Common myeloid progenitor, CD34-positive (primary cell): Measurements from ENCODE around the gene UBE3C.

Experiments
- CTCF ChIA-PET: fragments of 350-600 bp; sonication (Branson Sonifier 250); formaldehyde crosslinking; loops from one replicate; lab custom pipeline; 2021; ENCODE audit warnings: antibody characterized with exemption; lab: Charles Lee
- POLR2A ChIA-PET: fragments of 350-600 bp; sonication (Branson Sonifier 250); formaldehyde crosslinking; loops from one replicate; lab custom pipeline; 2021; ENCODE audit warnings: antibody characterized with exemption; lab: Charles Lee
- DNase-seq, 3 donors: peaks; one replicate each; pipeline versions ENCODE4 v3.0.0 to v3.0.0-alpha.2; 2013
- H3K27ac ChIP-seq, 2 experiments: 1 replicate in 1 of 2; 2 replicates in 1 of 2; pipeline ENCODE4 v1.7.0; 2013; ENCODE audit warnings: inconsistent platforms in 2 of 2, low read length in 2 of 2, mild to moderate bottlenecking in 2 of 2, low read depth in 1 of 2, moderate library complexity in 1 of 2; ENCODE audit not compliant: severe bottlenecking in 2 of 2, insufficient read depth in 1 of 2, poor library complexity in 1 of 2
- H3K27me3 ChIP-seq, 5 experiments: replicated peaks in 2 of 5; 1 replicate in 3 of 5; 2 replicates in 2 of 5; pipeline versions ENCODE4 v1.6.1 to v1.7.0; 2013; ENCODE audit warnings: low read length in 4 of 5, mild to moderate bottlenecking in 2 of 5, moderate library complexity in 2 of 5, inconsistent platforms in 1 of 5; ENCODE audit not compliant: insufficient read depth in 5 of 5, control insufficient read depth in 4 of 5
- H3K36me3 ChIP-seq, 4 experiments: 1 replicate in 2 of 4; 2 replicates in 2 of 4; pipeline versions ENCODE4 v1.6.1 to v1.7.0; 2013; ENCODE audit warnings: low read length in 3 of 4, control low read depth in 1 of 4, mild to moderate bottlenecking in 1 of 4; ENCODE audit not compliant: control insufficient read depth in 4 of 4, insufficient read depth in 4 of 4
- H3K4me1 ChIP-seq, 4 experiments: 1 replicate in 3 of 4; 2 replicates in 1 of 4; pipeline versions ENCODE4 v1.6.1 to v1.7.1; 2013; ENCODE audit warnings: low read length in 3 of 4, mild to moderate bottlenecking in 3 of 4, control low read depth in 1 of 4, inconsistent platforms in 1 of 4, moderate library complexity in 1 of 4; ENCODE audit not compliant: control insufficient read depth in 4 of 4, insufficient read depth in 4 of 4; ENCODE audit errors: control extremely low read depth in 1 of 4
- H3K4me3 ChIP-seq, 7 experiments: 1 replicate in 4 of 7; 2 replicates in 3 of 7; pipeline versions ENCODE4 v1.5.1 to v1.7.0; 2013; ENCODE audit warnings: mild to moderate bottlenecking in 7 of 7, low read length in 6 of 7, moderate library complexity in 6 of 7, inconsistent platforms in 2 of 7, low read depth in 2 of 7, control low read depth in 1 of 7; ENCODE audit not compliant: insufficient read depth in 4 of 7, control insufficient read depth in 1 of 7; ENCODE audit errors: extremely low read depth in 1 of 7
- H3K9me3 ChIP-seq, 5 experiments: 1 replicate in 4 of 5; 2 replicates in 1 of 5; pipeline versions ENCODE4 v1.6.1 to v1.7.1; 2013; ENCODE audit warnings: low read length in 4 of 5, mild to moderate bottlenecking in 2 of 5, inconsistent platforms in 1 of 5, low read depth in 1 of 5, moderate library complexity in 1 of 5; ENCODE audit not compliant: control insufficient read depth in 4 of 5, insufficient read depth in 2 of 5; ENCODE audit errors: control extremely low read depth in 1 of 5
- WGBS: methylation state at CpG from one replicate; pipeline ENCODE4 v1.1.5; 2013; ENCODE audit not compliant: insufficient coverage; 5-methylcytosine and 5-hydroxymethylcytosine counted together

The UBE3C gene

GRCh38 chr7:157188091-157188665, 49.5 kb downstream of the UBE3C start:
- H3K36me3 ChIP-seq, result peaks cover 19 to 80% (median 67%) of the 10 kb centered on the region in 4 experiments
- no peak overlapping the region for H3K4me3 ChIP-seq
- no peaks in the 10 kb centered on the region for H3K4me1 ChIP-seq
- H3K27ac ChIP-seq, result no peak overlapping the region
- DNase-seq, result no peak
- WGBS, result 96% methylated on average over 3 of the region's 8 CpGs
- POLR2A ChIA-PET, result no interaction called here
- no peaks in the 10 kb centered on the region for H3K9me3 ChIP-seq
- no peaks in the 10 kb centered on the region for H3K27me3 ChIP-seq
- CTCF ChIA-PET, result no interaction called here

GRCh38 chr7:157189405-157189804, 50.7 kb downstream of the UBE3C start:
- CTCF ChIA-PET, result no interaction called here
- POLR2A ChIA-PET, result no interaction called here
- peaks cover 22 to 83% (median 62%) of the 10 kb centered on the region in 4 experiments for H3K36me3 ChIP-seq

GRCh38 chr7:157192861-157193260, 54.1 kb downstream of the UBE3C start:
- H3K36me3 ChIP-seq, result peaks cover 25 to 77% (median 57%) of the 10 kb centered on the region in 4 experiments
- H3K27me3 ChIP-seq, result no peaks in the 10 kb centered on the region
- no CpG with 5 or more reads among the region's 3 CpGs for WGBS
- no peaks in the 10 kb centered on the region for H3K9me3 ChIP-seq
- no peak overlapping the region for H3K4me3 ChIP-seq
- DNase-seq, result no peak
- ChIA-PET CTCF (interaction anchor here (2.0 kb wide), 1 partner anchor 11 kb away, joined by 5 read pairs; no protein-coding TSS in a partner anchor), POLR2A (no interaction called here)
- H3K4me1 ChIP-seq, result no peaks in the 10 kb centered on the region
- no peak overlapping the region for H3K27ac ChIP-seq

More at GRCh38 chr7:157189405-157189804, 50.7 kb downstream of the UBE3C start:
- H3K27ac ChIP-seq, result no peak overlapping the region
- H3K4me1 ChIP-seq, result no peaks in the 10 kb centered on the region
- no peak overlapping the region for H3K4me3 ChIP-seq
- no peak for DNase-seq
- H3K9me3 ChIP-seq, result no peaks in the 10 kb centered on the region
- no peaks in the 10 kb centered on the region for H3K27me3 ChIP-seq
- whole genome bisulfite sequencing, result 96% methylated on average over 6 of the region's 6 CpGs

GRCh38 chr7:157193274-157193673, 54.5 kb downstream of the UBE3C start:
- H3K9me3 ChIP-seq, result no peaks in the 10 kb centered on the region
- H3K27me3 ChIP-seq, result no peaks in the 10 kb centered on the region
- H3K4me1 ChIP-seq, result no peaks in the 10 kb centered on the region
- H3K36me3 ChIP-seq, result peaks cover 23 to 77% (median 55%) of the 10 kb centered on the region in 4 experiments
- no peak for DNase-seq
- ChIA-PET POLR2A (no interaction called here), CTCF (no interaction called here)
- H3K4me3 ChIP-seq, result no peak overlapping the region
- H3K27ac ChIP-seq, result no peak overlapping the region
- 100% methylated on average over 2 of the region's 4 CpGs for WGBS

GRCh38 chr7:157194948-157195347, 56.2 kb downstream of the UBE3C start:
- no peak for DNase-seq
- H3K27me3 ChIP-seq, result no peaks in the 10 kb centered on the region
- no peak overlapping the region for H3K4me3 ChIP-seq
- 100% methylated on average over 1 of the region's 3 CpGs for WGBS
- ChIA-PET CTCF (interaction anchor here (1.0 kb wide), 1 partner anchor 240 kb away, joined by 3 read pairs; no protein-coding TSS in a partner anchor), POLR2A (interaction anchor here (0.8 kb wide), 1 partner anchor 10 kb away, joined by 3 read pairs; no protein-coding TSS in a partner anchor)
- H3K36me3 ChIP-seq, result peaks cover 22 to 69% (median 44%) of the 10 kb centered on the region in 4 experiments
- H3K4me1 ChIP-seq, result no peaks in the 10 kb centered on the region
- H3K9me3 ChIP-seq, result no peaks in the 10 kb centered on the region
- H3K27ac ChIP-seq, result no peak overlapping the region

GRCh38 chr7:157195868-157196267, 57.1 kb downstream of the UBE3C start:
- Histone ChIP-seq H3K4me1 (no peaks in the 10 kb centered on the region), H3K36me3 (peaks cover 20 to 60% (median 37%) of the 10 kb centered on the region in 4 experiments), H3K9me3 (no peaks in the 10 kb centered on the region), H3K27ac (no peak overlapping the region), H3K27me3 (no peaks in the 10 kb centered on the region), H3K4me3 (no peak overlapping the region)
- WGBS, result over 99% methylated on average over 10 of the region's 12 CpGs
- no peak for DNase-seq
- POLR2A ChIA-PET, result interaction anchor here (0.8 kb wide), 1 partner anchor 9 kb away, joined by 3 read pairs; no protein-coding TSS in a partner anchor
- CTCF ChIA-PET, result no interaction called here

- H3K4me3 ChIP-seq, result no peak overlapping the region
- WGBS, result 100% methylated on average over 1 of the region's 5 CpGs
- no peaks in the 10 kb centered on the region for H3K4me1 ChIP-seq
- no peaks in the 10 kb centered on the region for H3K9me3 ChIP-seq
- ChIA-PET POLR2A (no interaction called here), CTCF (interaction anchor here (1.2 to 1.8 kb wide), 2 partner anchors 12 kb away, joined by 3 to 5 read pairs; no protein-coding TSS in a partner anchor)
- no peaks in the 10 kb centered on the region for H3K27me3 ChIP-seq
- peaks cover 10 to 61% (median 26%) of the 10 kb centered on the region in 4 experiments for H3K36me3 ChIP-seq
- H3K27ac ChIP-seq, result no peak overlapping the region
- DNase-seq, result no peak
These were observed 65.4 kb downstream of the UBE3C start for GRCh38 chr7:157204134-157204533.
